K562 (cell line): ENCODE results near the gene GPRIN2. TPM values are rescaled to one million over a fixed set of nuclear protein-coding genes. Genes with fewer than 3 reads are reported as not detected.

Source experiments
- CBFA2T2 ChIP-seq: fragments of 450-650 bp; conservative IDR thresholded peaks from 2 replicates; pipeline ENCODE4 v1.6.1; 2017; ENCODE audit warnings: mild to moderate bottlenecking
- EHMT2 ChIP-seq: fragments of 450-650 bp; IDR thresholded peaks from 2 replicates; pipeline ENCODE4 v1.6.1; 2018; ENCODE audit warnings: antibody characterized with exemption
- ETS2 ChIP-seq: IDR thresholded peaks from 2 replicates; pipeline ENCODE4 v1.6.1; 2016; ENCODE audit warnings: borderline replicate concordance, missing genetic modification characterization, mild to moderate bottlenecking, moderate library complexity, missing compliant biosample characterization; ENCODE audit not compliant: poor library complexity, severe bottlenecking
- MAFK ChIP-seq: IDR thresholded peaks from 2 replicates; pipeline ENCODE4 v1.6.1; 2011; ENCODE audit warnings: low read length, improper control_type of control experiment
- MYNN ChIP-seq, 2 experiments: sonication (generic); formaldehyde crosslinking in 1 of 2; IDR thresholded peaks; 2 replicates each; pipeline versions ENCODE4 v1.5.0 to v1.6.1; 2016 to 2020; ENCODE audit warnings: antibody characterized with exemption in 1 of 2, missing genetic modification reagents in 1 of 2
- POLR3A ChIP-seq: IDR thresholded peaks from 2 replicates; pipeline ENCODE4 v1.6.1; 2011; ENCODE audit warnings: borderline replicate concordance, mild to moderate bottlenecking, moderate library complexity; ENCODE audit not compliant: insufficient read length, insufficient read depth; ENCODE audit errors: extremely low read depth
- RBM25 ChIP-seq: fragments of 200-400 bp; formaldehyde crosslinking; IDR thresholded peaks from 2 replicates; pipeline ENCODE4 v1.6.1; 2018; ENCODE audit warnings: low read length, low read depth, moderate library complexity; ENCODE audit not compliant: severe bottlenecking
- ZFPM2 ChIP-seq: fragments of 250-450 bp; sonication (Bioruptor Pico); IDR thresholded peaks from 2 replicates; pipeline ENCODE4 v1.5.1; 2022; ENCODE audit warnings: mild to moderate bottlenecking
- ZKSCAN8 ChIP-seq: fragments of 200-800 bp; sonication (Bioruptor generic); IDR thresholded peaks from 2 replicates; pipeline ENCODE4 v1.6.1; 2016; ENCODE audit warnings: missing genetic modification characterization, missing compliant biosample characterization
- ZNF41 ChIP-seq: fragments of 250-450 bp; sonication (Bioruptor Pico); conservative IDR thresholded peaks from 2 replicates; pipeline ENCODE4 v1.4.0; 2020; ENCODE audit warnings: mild to moderate bottlenecking
- ZNF444 ChIP-seq: fragments of 250-450 bp; sonication (Bioruptor Pico); IDR thresholded peaks from 2 replicates; pipeline ENCODE4 v1.4.0; 2020; ENCODE audit warnings: mild to moderate bottlenecking, moderate library complexity
- ZNF707 ChIP-seq: fragments of 250-450 bp; sonication (Bioruptor Pico); conservative IDR thresholded peaks from 2 replicates; pipeline ENCODE4 v1.8.0; 2022; ENCODE audit warnings: inconsistent platforms, mild to moderate bottlenecking, moderate library complexity
- ZNF780A ChIP-seq: fragments of 250-450 bp; sonication (Bioruptor Pico); IDR thresholded peaks from 2 replicates; pipeline ENCODE4 v1.5.0; 2021; ENCODE audit warnings: mild to moderate bottlenecking
- polyA plus RNA-seq, 8 experiments: library from polyadenylated mRNA; depleted of rRNA in 4 of 8; stranded (reverse) in 5 of 8; unstranded in 3 of 8; fragments of >200 nt; fragmentation: Nextera tagmentation in 2 of 8; fragmentation: Illumina TruSeq in 1 of 8; extraction: Ambion mirVana in 2 of 8; extraction: Trizol in 1 of 8; gene quantifications; 2 replicates each; pipeline versions ENCODE4 v1.2.1 to v1.2.3, GENCODE V29; 2011 to 2014; ENCODE audit warnings: inconsistent platforms in 1 of 8, missing spikeins in 1 of 8
- total RNA-seq, 7 experiments: library from RNA; depleted of rRNA in 6 of 7; stranded (reverse); fragments of >200 nt in 6 of 7; fragmentation: Illumina TruSeq in 2 of 7; extraction: Trizol in 2 of 7; gene quantifications; 2 replicates each; pipeline versions ENCODE4 v1.2.1 to v1.2.3, GENCODE V29; 2011 to 2021; ENCODE audit warnings: low replicate concordance in 1 of 7
- TF ChIP-seq, protein P1 (sequence below): sonication (generic); formaldehyde crosslinking; IDR thresholded peaks from 2 replicates; pipeline ENCODE4 v1.8.1; 2023; ENCODE audit warnings: mild to moderate bottlenecking, missing genetic modification reagents
- TF ChIP-seq, protein P2 (sequence below), 3 experiments: fragments of 200-800 bp in 1 of 3; sonication (Bioruptor generic) in 1 of 3; sonication (generic) in 1 of 3; formaldehyde crosslinking in 1 of 3; IDR thresholded peaks; 2 replicates each; pipeline versions ENCODE4 v1.6.1 to v1.8.0; 2016 to 2022; ENCODE audit warnings: mild to moderate bottlenecking in 2 of 3, missing compliant biosample characterization in 2 of 3, missing genetic modification characterization in 2 of 3, missing genetic modification reagents in 1 of 3

Gene GPRIN2
- total and polyA plus RNA-seq, 9 of the 15 experiments (the other 6 are each of a cell fraction or from before 2014, with no cell fraction given) = not detected

DNA sequence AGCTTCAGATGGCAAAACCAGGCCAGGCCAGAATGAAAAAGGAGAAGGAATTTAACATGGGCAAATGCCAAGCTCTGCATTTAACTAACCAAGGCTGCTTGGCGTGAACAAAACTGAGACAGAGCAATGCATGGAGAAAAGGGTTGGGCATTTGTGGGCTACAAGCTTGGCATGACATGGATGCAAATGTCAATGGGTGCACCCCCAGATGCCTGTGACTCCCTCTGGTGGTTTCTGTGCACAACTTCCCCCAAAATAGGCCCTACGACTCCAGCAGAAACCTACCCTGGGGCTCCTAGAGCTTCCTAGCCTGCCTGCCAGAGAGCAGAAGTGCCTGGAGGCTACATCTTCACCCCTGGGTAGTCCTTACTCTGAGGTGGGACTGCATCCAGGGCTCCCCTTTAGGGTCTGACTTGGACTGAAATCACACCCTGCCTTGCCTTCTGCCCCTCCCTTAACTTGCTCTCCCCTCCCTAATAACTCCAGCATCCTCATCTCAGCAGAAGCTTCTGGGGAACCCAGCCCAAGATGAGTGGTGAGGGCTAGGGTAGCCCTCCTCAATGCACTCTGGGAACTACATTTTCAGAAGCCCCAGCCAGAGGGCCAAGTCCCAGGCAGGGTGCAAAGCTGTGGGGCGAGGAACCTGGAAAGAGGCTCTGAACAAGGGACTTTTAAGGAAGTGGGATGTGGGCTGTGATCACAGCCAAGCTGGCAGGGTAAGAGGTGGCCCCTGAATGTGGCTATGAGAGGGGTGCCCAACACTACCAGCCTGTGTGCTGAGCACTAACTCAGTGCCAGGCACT is 11.3 kb downstream of the GPRIN2 start (continued):
- TF ChIP-seq, protein P1, sequence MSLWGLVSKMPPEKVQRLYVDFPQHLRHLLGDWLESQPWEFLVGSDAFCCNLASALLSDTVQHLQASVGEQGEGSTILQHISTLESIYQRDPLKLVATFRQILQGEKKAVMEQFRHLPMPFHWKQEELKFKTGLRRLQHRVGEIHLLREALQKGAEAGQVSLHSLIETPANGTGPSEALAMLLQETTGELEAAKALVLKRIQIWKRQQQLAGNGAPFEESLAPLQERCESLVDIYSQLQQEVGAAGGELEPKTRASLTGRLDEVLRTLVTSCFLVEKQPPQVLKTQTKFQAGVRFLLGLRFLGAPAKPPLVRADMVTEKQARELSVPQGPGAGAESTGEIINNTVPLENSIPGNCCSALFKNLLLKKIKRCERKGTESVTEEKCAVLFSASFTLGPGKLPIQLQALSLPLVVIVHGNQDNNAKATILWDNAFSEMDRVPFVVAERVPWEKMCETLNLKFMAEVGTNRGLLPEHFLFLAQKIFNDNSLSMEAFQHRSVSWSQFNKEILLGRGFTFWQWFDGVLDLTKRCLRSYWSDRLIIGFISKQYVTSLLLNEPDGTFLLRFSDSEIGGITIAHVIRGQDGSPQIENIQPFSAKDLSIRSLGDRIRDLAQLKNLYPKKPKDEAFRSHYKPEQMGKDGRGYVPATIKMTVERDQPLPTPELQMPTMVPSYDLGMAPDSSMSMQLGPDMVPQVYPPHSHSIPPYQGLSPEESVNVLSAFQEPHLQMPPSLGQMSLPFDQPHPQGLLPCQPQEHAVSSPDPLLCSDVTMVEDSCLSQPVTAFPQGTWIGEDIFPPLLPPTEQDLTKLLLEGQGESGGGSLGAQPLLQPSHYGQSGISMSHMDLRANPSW = no peak
- TF ChIP-seq ZKSCAN8 (no peak), ETS2 (tag) (no peak), ZNF780A (no peak), RBM25 (no peak), ZNF707 (CRISPR knock-in tag) (no peak), POLR3A (no peak), MYNN (IDR thresholded peaks at IDR 0.05) (no peak), MYNN (CRISPR knock-in tag; IDR thresholded peaks at IDR 0.05) (0 out of 2 replicates have a peak, but pooled peaks have one; percentile 11), MAFK (0 out of 2 replicates have a peak, but pooled peaks have one; percentile 1), ZFPM2 (CRISPR knock-in tag) (no peak), EHMT2 (no peak), ZNF41 (CRISPR knock-in tag) (no peak), CBFA2T2 (no peak), ZNF444 (CRISPR knock-in tag) (no peak)
- TF ChIP-seq, protein P2, sequence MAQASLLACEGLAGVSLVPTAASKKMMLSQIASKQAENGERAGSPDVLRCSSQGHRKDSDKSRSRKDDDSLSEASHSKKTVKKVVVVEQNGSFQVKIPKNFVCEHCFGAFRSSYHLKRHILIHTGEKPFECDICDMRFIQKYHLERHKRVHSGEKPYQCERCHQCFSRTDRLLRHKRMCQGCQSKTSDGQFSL (CRISPR knock-in tag; IDR thresholded peaks at IDR 0.05) = peak; percentile 39; the same call in 1 of the 2 replicates
- TF ChIP-seq, protein P2 (tag; IDR thresholded peaks at IDR 0.05) = no peak; a peak in 1 of 4 replicates
